VCaP (cell line): ENCODE results near the gene RPRD1B.

Experiments used
- H3K27ac ChIP-seq: fragments of 450-650 bp; 2 replicates; pipeline ENCODE4 v1.5.1; 2017
- TF ChIP-seq, protein P1 (sequence below): fragments of 450-650 bp; conservative IDR thresholded peaks from 2 replicates; pipeline ENCODE4 v1.5.1; 2017; ENCODE audit warnings: mild to moderate bottlenecking, moderate library complexity

RPRD1B gene

DNA sequence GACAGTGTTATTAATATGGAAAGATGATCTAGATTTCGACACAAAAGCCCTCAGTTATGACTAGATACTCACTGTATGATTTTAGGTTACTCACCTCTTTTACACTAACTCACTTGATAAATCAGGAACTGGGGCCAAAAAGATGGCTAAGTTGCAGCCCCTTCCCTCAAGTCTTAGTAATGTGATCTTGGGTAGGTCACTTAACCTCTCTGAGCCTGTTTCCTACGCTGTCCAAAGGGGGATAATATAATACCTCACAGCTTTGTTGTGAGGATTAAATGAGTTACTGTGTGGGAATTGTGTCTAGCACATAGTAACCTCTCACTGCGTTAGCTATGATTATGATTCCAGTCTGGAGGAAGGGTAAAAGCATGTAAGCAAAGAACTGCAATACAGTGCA, 1.6 kb upstream of the RPRD1B start:
- TF ChIP-seq, protein P1, sequence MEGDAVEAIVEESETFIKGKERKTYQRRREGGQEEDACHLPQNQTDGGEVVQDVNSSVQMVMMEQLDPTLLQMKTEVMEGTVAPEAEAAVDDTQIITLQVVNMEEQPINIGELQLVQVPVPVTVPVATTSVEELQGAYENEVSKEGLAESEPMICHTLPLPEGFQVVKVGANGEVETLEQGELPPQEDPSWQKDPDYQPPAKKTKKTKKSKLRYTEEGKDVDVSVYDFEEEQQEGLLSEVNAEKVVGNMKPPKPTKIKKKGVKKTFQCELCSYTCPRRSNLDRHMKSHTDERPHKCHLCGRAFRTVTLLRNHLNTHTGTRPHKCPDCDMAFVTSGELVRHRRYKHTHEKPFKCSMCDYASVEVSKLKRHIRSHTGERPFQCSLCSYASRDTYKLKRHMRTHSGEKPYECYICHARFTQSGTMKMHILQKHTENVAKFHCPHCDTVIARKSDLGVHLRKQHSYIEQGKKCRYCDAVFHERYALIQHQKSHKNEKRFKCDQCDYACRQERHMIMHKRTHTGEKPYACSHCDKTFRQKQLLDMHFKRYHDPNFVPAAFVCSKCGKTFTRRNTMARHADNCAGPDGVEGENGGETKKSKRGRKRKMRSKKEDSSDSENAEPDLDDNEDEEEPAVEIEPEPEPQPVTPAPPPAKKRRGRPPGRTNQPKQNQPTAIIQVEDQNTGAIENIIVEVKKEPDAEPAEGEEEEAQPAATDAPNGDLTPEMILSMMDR: no peak
- H3K27ac ChIP-seq: no peak overlapping the region

DNA sequence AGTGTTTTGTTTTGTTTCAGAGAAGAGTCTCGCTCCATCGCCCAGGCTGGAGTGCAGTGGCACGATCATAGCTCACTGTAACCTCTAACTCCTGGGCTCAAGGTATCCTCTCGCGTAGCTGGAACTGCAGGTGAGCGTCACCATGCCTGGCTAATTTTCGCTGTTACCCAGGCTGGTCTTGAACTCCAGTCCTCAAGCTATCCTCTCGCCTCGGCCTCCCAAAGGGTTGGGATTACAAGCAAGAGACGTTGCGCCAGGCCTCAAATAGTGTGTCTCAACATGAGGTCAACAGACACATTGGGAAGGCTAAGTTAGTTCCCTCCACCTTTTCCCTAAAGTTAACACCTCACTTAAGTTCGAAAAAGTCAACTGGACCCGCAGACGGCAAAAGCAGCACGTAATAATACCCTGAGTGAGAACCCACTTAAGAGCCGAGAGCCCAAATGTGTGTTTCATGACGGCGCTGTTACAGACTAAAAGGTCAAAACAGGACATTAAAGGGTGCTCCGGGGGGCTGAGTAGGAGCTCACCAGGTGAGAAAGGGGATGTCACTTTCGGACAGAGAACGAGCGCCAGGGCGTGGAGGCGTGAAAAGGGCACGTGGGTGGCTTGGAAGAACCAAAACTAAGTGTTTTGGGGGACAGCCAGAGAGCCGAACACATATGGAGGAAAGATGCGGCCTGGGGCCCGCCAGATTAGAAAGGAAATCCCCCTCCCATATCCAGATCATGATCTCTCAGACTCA, 789 bp upstream of the RPRD1B start:
- H3K27ac ChIP-seq: peak overlapping the region; percentile 95
- TF ChIP-seq, protein P1: no peak

DNA sequence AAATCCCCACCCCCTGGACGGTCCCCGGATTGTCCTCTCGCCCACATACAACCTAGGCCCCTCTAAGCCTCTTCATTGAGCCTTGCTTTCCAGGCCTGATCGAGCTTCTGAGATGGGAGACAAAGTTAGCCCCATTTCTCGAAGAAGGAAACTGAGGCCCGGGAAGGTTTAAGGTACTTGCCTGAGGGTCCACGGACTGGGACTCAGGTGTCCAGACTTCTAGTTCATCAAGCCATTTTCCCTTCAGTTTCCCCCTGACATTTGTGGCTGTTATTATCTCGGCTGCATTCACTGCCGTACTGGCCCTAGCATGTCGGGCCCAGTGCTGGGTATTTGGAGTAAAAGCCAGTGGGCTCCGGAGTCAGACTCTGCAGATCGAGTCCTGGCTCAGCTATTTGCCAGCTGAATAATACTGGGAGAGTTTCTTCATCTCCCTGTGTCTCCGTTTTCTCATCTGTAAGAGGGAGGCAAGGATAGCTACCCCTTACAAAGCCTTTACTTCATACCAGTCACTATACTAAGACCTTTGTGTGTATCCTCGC, 633 bp downstream of the RPRD1B start:
- peak overlapping the region; percentile 95 for H3K27ac ChIP-seq
- TF ChIP-seq, protein P1: no peak

DNA sequence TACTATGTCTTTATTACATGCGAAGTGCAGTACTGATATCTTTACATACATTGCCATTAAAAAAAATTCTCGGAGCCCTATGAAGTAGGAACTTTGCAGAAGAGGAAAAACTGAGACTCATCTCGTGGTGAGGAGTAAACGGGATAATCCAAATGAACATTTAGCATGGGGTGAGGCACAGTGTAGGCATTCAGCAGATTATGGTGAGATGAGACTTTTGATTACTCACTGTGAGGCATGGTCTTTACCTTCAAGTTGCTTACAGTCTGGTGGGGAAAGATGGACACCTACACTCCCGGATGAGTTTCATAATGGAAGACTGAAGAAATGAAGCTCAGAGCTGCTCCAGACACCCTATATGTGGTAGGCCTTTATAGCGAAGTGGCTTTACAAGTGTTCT, 1.4 kb downstream of the RPRD1B start:
- peak overlapping the region; percentile 95 for H3K27ac ChIP-seq
- TF ChIP-seq, protein P1: no peak

DNA sequence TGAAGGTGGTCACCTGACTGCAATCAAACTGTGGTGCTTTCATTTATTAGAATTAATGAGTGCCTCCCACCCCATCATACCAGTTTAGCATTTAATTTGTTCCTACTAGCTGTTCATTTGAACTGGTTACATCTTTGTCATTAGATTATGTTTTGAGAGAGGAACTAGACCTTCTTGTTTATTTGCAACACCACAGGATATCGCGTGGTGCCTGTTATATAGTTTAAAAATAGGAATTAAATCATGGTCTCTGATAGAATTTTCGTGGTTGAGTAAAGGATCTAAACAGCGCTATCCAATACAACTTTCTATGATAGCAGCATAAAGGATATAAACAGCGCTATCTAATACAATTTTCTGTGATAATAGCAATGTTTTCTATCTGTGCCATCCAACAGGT, 2.8 kb downstream of the RPRD1B start:
- peak overlapping the region; percentile 95; the same call in 1 of the 2 replicates for H3K27ac ChIP-seq
- TF ChIP-seq, protein P1: no peak

DNA sequence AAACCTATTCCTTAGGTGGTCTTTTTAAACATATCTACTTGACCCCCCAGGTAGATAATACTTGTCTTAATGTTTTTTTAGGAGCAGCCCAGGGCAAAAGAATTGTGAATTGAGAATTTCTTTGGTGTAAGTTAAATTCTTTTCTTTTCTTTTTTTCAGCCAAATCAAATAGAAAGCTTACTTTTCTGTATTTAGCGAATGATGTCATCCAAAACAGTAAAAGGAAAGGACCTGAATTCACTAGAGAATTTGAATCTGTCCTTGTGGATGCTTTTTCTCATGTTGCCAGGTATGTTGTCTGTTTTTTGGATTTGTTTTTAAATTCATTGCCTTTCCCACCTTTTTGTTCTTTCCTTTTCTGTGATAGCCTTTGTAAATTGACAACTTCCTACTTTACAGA, 6.7 kb downstream of the RPRD1B start:
- TF ChIP-seq, protein P1: no peak
- no peak overlapping the region for H3K27ac ChIP-seq

DNA sequence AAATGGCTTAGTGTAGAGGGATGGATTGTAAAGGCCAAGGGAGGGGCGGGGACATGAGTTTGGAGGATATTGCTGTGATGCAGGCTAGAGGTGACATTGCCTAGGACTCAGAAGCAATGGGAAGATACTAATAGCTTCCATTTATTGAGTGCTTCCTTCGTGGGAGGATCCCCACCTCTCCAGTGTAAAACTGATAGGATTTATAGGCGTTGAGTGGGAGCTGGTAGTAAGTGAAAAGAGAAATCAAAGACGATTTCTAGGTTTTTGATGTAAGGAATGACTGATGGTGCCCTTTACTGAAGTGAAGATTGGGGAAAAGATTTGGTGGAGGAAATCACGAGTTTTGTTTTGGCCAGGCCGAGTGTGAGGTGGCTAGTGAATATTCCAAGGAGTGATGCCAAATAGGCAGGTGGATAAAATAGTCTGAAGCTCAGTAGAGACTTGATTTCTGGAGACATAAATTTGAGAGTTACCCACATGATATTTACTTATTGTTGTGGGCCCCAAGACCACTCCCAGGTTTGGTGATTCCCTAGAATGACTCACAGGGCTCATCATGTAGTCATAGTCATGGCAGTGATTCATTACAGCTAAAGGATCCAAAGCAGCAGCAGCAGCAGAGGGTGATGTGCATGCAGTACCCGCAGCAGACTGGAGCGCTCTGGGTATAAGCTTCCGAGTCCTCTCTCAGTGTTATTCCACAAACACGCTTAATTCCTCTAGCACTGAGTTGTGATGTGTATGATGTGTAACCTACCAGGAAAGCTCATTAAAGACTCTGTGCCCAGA, 10.2 kb downstream of the RPRD1B start:
- no peak overlapping the region for H3K27ac ChIP-seq
- TF ChIP-seq, protein P1: no peak
